PC-3 (cell line): Measurements from ENCODE around the gene KMT2C. TPM values are rescaled to one million over a fixed set of nuclear protein-coding genes. Genes with fewer than 3 reads are reported as not detected.
"Not testable (repeated sequence)": the region's sequence is repeated elsewhere in the genome, so short reads cannot be mapped to it uniquely, and the experiment has no call there.

Source experiments
- ATAC-seq: fragments of 200-7000 bp; cut with Tn5 transposase; 2 replicates; pipeline ENCODE4 v1.9.1; 2020; ENCODE audit warnings: mild to moderate bottlenecking, moderate library complexity
- BruUV-seq: library from RNA; stranded (reverse); fragments of 400-500 nt; replicated peaks from 2 replicates; lab custom pipeline; 2021; lab: Mats Ljungman, UMichigan
- CTCF ChIA-PET: fragments of 300-600 bp; sonication (Branson Sonifier 250); formaldehyde crosslinking; loops from one replicate; lab custom pipeline; 2022; ENCODE audit warnings: antibody characterized with exemption; lab: Charles Lee
- POLR2A ChIA-PET: fragments of 300-600 bp; sonication (Branson Sonifier 250); formaldehyde crosslinking; loops from one replicate; lab custom pipeline; 2022; ENCODE audit warnings: antibody characterized with exemption; ENCODE audit not compliant: unreplicated experiment; lab: Charles Lee
- DNase-seq: peaks from one replicate; pipeline ENCODE4 v3.0.0-alpha.2; 2015
- H2AFZ ChIP-seq: fragments of 300-600 bp; sonication (generic); 2 replicates; pipeline ENCODE4 v1.6.0; 2016; ENCODE audit warnings: antibody characterized with exemption, low read length
- H3F3A ChIP-seq: fragments of 300-600 bp; sonication (generic); one replicate; pipeline ENCODE4 v1.6.0; 2017; ENCODE audit warnings: antibody characterized with exemption, low read length, control low read depth, mild to moderate bottlenecking; ENCODE audit not compliant: unreplicated experiment
- H3K27ac ChIP-seq: fragments of 300-600 bp; sonication (generic); 2 replicates; pipeline ENCODE4 v1.5.1; 2016; ENCODE audit warnings: mild to moderate bottlenecking, low read length
- H3K27me3 ChIP-seq: fragments of 300-600 bp; sonication (generic); 2 replicates; pipeline ENCODE4 v1.6.1; 2016; ENCODE audit warnings: low read length, mixed read lengths
- H3K36me3 ChIP-seq: fragments of 300-600 bp; sonication (generic); 2 replicates; pipeline ENCODE4 v1.6.1; 2016; ENCODE audit warnings: low read depth, mixed run types, low read length, mixed read lengths
- H3K4me1 ChIP-seq: fragments of 300-600 bp; sonication (generic); 2 replicates; pipeline ENCODE4 v1.5.1; 2016; ENCODE audit warnings: low read length; ENCODE audit not compliant: insufficient read depth
- H3K4me2 ChIP-seq: fragments of 300-600 bp; sonication (generic); 2 replicates; pipeline ENCODE4 v1.6.0; 2016; ENCODE audit warnings: low read length
- H3K4me3 ChIP-seq: fragments of 300-600 bp; sonication (generic); 2 replicates; pipeline ENCODE4 v1.5.1; 2016; ENCODE audit warnings: mild to moderate bottlenecking, low read length, mixed read lengths
- H3K79me2 ChIP-seq: fragments of 300-600 bp; sonication (generic); 2 replicates; pipeline ENCODE4 v1.6.1; 2017; ENCODE audit warnings: low read length, mixed read lengths
- H3K9ac ChIP-seq: fragments of 300-600 bp; sonication (generic); 2 replicates; pipeline ENCODE4 v1.6.0; 2016; ENCODE audit warnings: mild to moderate bottlenecking, low read length
- H3K9me2 ChIP-seq: fragments of 300-600 bp; sonication (generic); replicated peaks from 2 replicates; pipeline ENCODE4 v1.6.1; 2016; ENCODE audit warnings: mixed run types, low read length, mixed read lengths
- H3K9me3 ChIP-seq: fragments of 300-600 bp; sonication (generic); 2 replicates; pipeline ENCODE4 v1.6.1; 2016; ENCODE audit warnings: low read length, mixed read lengths
- H4K20me1 ChIP-seq: fragments of 300-600 bp; sonication (generic); 2 replicates; pipeline ENCODE4 v1.6.1; 2016; ENCODE audit warnings: low read length, mixed read lengths
- EZH2 ChIP-seq: fragments of 300-600 bp; sonication (generic); IDR thresholded peaks from one replicate; pipeline ENCODE4 v1.6.1; 2017; ENCODE audit warnings: antibody characterized with exemption, mild to moderate bottlenecking, low read length; ENCODE audit not compliant: unreplicated experiment
- EZH2phosphoT487 ChIP-seq: fragments of 300-600 bp; sonication (generic); IDR thresholded peaks from 2 replicates; pipeline ENCODE4 v1.6.1; 2018; ENCODE audit warnings: mild to moderate bottlenecking, antibody characterized with exemption, low read length, borderline replicate concordance
- intact Hi-C: fragments of 100-400 bp; cut with micrococcal nuclease; formaldehyde crosslinking; loops from 2 replicates; pipeline ENCODE4 v1.9.0; 2023
- total RNA-seq: library from RNA; depleted of rRNA; stranded (reverse); fragments of >200 nt; gene quantifications from 2 replicates; pipeline ENCODE4 v1.2.3, GENCODE V29; 2014
- TF ChIP-seq, protein P1 (sequence below): fragments of 300-600 bp; sonication (generic); conservative IDR thresholded peaks from 2 replicates; pipeline ENCODE4 v1.5.1; 2017; ENCODE audit warnings: antibody characterized with exemption, low read depth, mild to moderate bottlenecking, low read length

Gene KMT2C
- total RNA-seq, 1 experiment from 2014 or later, result 15.3 TPM

DNA sequence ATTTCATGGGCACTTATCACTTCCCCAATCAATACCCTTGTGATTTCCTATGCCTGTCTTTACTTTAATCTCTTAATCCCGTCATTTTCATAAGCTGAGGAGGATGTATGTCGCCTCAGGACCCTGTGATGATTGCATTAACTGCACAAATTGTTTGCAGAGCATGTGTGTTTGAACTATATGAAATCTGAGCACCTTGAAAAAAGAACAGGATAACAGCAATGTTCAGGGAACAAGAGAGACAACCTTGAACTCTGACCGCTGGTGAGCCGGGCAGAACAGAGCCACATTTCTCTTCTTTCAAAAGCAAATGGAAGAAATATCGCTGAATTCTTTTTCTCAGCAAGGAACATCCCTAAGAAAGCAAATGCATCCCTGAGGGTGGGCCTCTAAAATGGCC, 84.1 kb downstream of the KMT2C start:
- H3K79me2 ChIP-seq, intact Hi-C loops, H3F3A ChIP-seq, H2AFZ ChIP-seq, H4K20me1 ChIP-seq, H3K9ac ChIP-seq, ATAC-seq, H3K36me3 ChIP-seq, H3K27ac ChIP-seq, H3K9me2 ChIP-seq, POLR2A ChIA-PET, BruUV-seq, H3K4me1 ChIP-seq, H3K27me3 ChIP-seq, H3K9me3 ChIP-seq, H3K4me2 ChIP-seq, H3K4me3 ChIP-seq, CTCF ChIA-PET, DNase-seq: not testable (repeated sequence)

DNA sequence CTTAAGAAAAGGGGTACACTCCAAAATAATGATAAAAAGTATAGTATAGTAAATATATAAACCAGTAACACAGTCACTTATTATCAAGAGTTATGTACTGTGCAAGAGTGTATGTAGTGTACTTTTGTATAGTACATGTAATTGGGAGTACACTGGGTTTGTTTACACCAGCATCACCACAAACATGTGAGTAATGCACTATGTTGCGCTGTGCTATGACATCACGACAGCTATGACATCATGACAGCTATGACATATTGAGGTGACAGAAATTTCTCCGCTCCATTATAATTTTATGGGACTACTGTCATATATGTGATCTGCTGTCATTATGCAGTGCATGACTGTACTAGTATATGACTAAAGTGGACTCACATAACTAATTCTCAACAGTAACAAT, 84.6 kb downstream of the KMT2C start:
- H3K4me3 ChIP-seq, result no peak overlapping the region
- H3K79me2 ChIP-seq, result peaks cover 1% of the 10 kb centered on the region; the same call in 1 of the 2 replicates
- H3K36me3 ChIP-seq, result no peaks in the 10 kb centered on the region
- no peak overlapping the region for H2AFZ ChIP-seq
- no peak overlapping the region for H3K9ac ChIP-seq
- no peaks in the 10 kb centered on the region for H3K4me1 ChIP-seq
- no peaks in the 10 kb centered on the region for H3K9me3 ChIP-seq
- ChIA-PET CTCF (no interaction called here), POLR2A (no interaction called here)
- H3K27ac ChIP-seq, result no peak overlapping the region
- H3F3A ChIP-seq, result no peaks in the 10 kb centered on the region
- H3K4me2 ChIP-seq, result no peak overlapping the region
- intact Hi-C loops, result no loop called here
- ATAC-seq (no peak), DNase-seq (no peak)
- H4K20me1 ChIP-seq, result 0 out of 2 replicates have a peak, but pooled peaks cover 3% of the 10 kb centered on the region
- no peaks in the 10 kb centered on the region for H3K27me3 ChIP-seq
- no peaks in the 10 kb centered on the region for H3K9me2 ChIP-seq
- TF ChIP-seq EZH2, result no peak
- TF ChIP-seq, protein P1, sequence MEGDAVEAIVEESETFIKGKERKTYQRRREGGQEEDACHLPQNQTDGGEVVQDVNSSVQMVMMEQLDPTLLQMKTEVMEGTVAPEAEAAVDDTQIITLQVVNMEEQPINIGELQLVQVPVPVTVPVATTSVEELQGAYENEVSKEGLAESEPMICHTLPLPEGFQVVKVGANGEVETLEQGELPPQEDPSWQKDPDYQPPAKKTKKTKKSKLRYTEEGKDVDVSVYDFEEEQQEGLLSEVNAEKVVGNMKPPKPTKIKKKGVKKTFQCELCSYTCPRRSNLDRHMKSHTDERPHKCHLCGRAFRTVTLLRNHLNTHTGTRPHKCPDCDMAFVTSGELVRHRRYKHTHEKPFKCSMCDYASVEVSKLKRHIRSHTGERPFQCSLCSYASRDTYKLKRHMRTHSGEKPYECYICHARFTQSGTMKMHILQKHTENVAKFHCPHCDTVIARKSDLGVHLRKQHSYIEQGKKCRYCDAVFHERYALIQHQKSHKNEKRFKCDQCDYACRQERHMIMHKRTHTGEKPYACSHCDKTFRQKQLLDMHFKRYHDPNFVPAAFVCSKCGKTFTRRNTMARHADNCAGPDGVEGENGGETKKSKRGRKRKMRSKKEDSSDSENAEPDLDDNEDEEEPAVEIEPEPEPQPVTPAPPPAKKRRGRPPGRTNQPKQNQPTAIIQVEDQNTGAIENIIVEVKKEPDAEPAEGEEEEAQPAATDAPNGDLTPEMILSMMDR, result no peak
- TF ChIP-seq EZH2phosphoT487, result no peak
- no TSS peak for BruUV-seq

DNA sequence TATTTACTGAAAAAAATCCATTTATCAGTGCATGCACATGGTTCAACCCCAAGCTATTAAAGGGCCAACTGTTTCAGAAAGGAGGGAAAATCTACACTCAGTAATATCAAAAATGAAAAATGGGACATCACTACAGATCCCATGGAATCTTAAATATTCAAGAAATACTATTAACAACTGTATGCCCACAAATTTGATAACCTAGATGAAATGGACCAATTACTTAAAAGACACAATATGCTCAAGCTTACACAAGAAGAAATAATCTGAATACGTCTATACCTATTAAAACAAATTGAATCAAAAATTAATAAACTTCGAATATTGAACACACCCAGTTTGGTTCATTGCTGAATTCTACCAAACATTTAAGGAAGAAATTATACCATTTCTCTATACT, 87.9 kb downstream of the KMT2C start:
- no peaks in the 10 kb centered on the region for H3K36me3 ChIP-seq
- no peak for TF ChIP-seq EZH2
- no peak for TF ChIP-seq EZH2phosphoT487
- TF ChIP-seq, protein P1, result no peak
- no peaks in the 10 kb centered on the region for H3K27me3 ChIP-seq
- H4K20me1 ChIP-seq, result no peaks in the 10 kb centered on the region
- no peaks in the 10 kb centered on the region for H3K4me1 ChIP-seq
- H3K79me2 ChIP-seq, result peaks cover 6% of the 10 kb centered on the region; the same call in 1 of the 2 replicates
- no peaks in the 10 kb centered on the region for H3K9me3 ChIP-seq
- ATAC-seq (no peak), DNase-seq (no peak)
- no TSS peak for BruUV-seq
- no peak overlapping the region for H2AFZ ChIP-seq
- intact Hi-C loops, result no loop called here
- H3K4me3 ChIP-seq, result no peak overlapping the region
- CTCF ChIA-PET, result no interaction called here
- H3K27ac ChIP-seq, result no peak overlapping the region
- H3K9me2 ChIP-seq, result no peaks in the 10 kb centered on the region
- POLR2A ChIA-PET, result interaction anchor here (0.6 kb wide), 1 partner anchor 828 kb away, joined by 4 read pairs; the partner anchor contains the start of gene RHEB
- H3K4me2 ChIP-seq, result no peak overlapping the region
- no peaks in the 10 kb centered on the region for H3F3A ChIP-seq
- H3K9ac ChIP-seq, result no peak overlapping the region
